Colonic mucosa (tissue), 4 donors: ENCODE results near the gene ZNF79. TPM values are rescaled to one million over a fixed set of nuclear protein-coding genes. Genes with fewer than 3 reads are reported as not detected.
A peak's percentile ranks its signal among the peaks of the same experiment; 100 is the strongest.

Experiments
- DNase-seq: peaks from one replicate; pipeline ENCODE4 v3.0.0-alpha.2; 2020
- H3K27ac ChIP-seq: fragments of 200-600 bp; one replicate; pipeline ENCODE4 v1.8.0; 2021
- H3K27me3 ChIP-seq: fragments of 200-600 bp; one replicate; pipeline ENCODE4 v1.8.0; 2021
- H3K36me3 ChIP-seq: fragments of 200-600 bp; one replicate; pipeline ENCODE4 v1.8.0; 2021
- H3K4me1 ChIP-seq: fragments of 200-600 bp; one replicate; pipeline ENCODE4 v1.8.0; 2021; ENCODE audit warnings: mild to moderate bottlenecking
- H3K4me3 ChIP-seq: fragments of 200-600 bp; one replicate; pipeline ENCODE4 v1.8.0; 2021
- H3K9ac ChIP-seq, 2 donors: one replicate each; pipeline ENCODE4 v1.7.0; 2013; ENCODE audit warnings: control low read depth in 2 of 2, low read depth in 2 of 2, low read length in 2 of 2
- H3K9me3 ChIP-seq: fragments of 200-600 bp; one replicate; pipeline ENCODE4 v1.8.0; 2021
- CTCF ChIP-seq: fragments of 200-600 bp; IDR thresholded peaks from one replicate; pipeline ENCODE4 v1.8.0; 2022; ENCODE audit warnings: antibody characterized with exemption, mild to moderate bottlenecking
- intact Hi-C: fragments of 100-400 bp; cut with DNase I; formaldehyde crosslinking; loops from one replicate; pipeline ENCODE4 v1.14.1; 2022
- total RNA-seq, 2 donors: library from RNA; stranded (reverse); fragmentation: NEBNext Ultra II Directional in 1 of 2; extraction: Animal tissue kit (Norgen Biotek cat#: 25700) in 1 of 2; gene quantifications; one replicate each; pipeline ENCODE4 v1.2.1, GENCODE V29; 2021
- donor health status: healthy.
- donor health status: DM: no; HTN: no; CAD: no.
- donor health status: DM: no; HTN: no; CAD: no.

The ZNF79 gene
- total RNA-seq, 2 donors from 2014 or later, result 5.8 to 6.4 TPM

DNA sequence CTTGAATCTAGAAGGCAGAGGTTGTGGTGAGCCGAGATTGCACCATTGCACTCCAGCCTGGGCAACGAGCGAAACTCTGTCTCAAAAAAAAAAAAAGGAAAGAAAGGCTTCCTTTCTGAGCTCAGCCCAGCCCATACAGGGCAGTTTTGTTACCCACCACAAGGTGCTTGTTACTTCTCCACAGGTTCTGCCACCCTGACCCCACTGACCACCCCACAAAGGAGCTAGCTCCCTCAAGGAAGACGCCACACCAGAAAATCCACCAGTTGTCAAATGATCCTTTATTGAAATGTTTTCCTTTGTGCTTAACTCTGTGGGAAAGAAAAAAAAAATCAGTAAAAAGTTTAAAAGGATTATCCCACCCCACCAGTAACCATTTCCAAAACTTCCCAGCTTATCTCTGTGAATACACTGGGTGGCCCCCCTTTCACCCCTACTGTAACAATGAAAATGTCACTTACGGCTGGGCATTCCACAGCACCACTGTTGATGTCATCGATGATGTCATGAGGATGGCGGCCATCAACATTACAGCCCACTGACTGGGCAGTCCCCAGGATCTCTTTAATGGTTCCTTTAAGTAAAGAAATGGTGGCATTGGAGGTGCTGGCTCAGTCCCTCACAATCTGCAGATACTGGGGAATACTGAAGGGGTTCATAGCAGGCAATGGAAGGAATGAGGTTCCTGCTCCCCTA lies 23.4 kb downstream of the ZNF79 start:
- Histone ChIP-seq H3K27ac (no peak overlapping the region), H3K27me3 (no peaks in the 10 kb centered on the region), H3K4me3 (no peak overlapping the region), H3K9ac (peak overlapping the region in 1 of 2 donors; percentile 57), H3K36me3 (peaks cover 30% of the 10 kb centered on the region), H3K4me1 (peaks cover 9% of the 10 kb centered on the region), H3K9me3 (no peaks in the 10 kb centered on the region)
- no peak for TF ChIP-seq CTCF
- no peak for DNase-seq
- intact Hi-C loops, result loop anchor here (5.0 kb wide), 1 partner anchor 50 kb away; the partner anchor contains the start of gene SLC2A8

GRCh38 chr9:127448112-127448805 lies 24.1 kb downstream of the ZNF79 start:
- Histone ChIP-seq H3K36me3 (peaks cover 30% of the 10 kb centered on the region), H3K9ac (peak overlapping the region in 1 of 2 donors; percentile 57), H3K27me3 (no peaks in the 10 kb centered on the region), H3K4me3 (no peak overlapping the region), H3K9me3 (no peaks in the 10 kb centered on the region), H3K4me1 (peaks cover 9% of the 10 kb centered on the region), H3K27ac (no peak overlapping the region)
- no peak for DNase-seq
- intact Hi-C loops, result loop anchor here (5.0 kb wide), 1 partner anchor 51 kb away; the partner anchor contains the start of gene SLC2A8
- no peak for TF ChIP-seq CTCF

DNA sequence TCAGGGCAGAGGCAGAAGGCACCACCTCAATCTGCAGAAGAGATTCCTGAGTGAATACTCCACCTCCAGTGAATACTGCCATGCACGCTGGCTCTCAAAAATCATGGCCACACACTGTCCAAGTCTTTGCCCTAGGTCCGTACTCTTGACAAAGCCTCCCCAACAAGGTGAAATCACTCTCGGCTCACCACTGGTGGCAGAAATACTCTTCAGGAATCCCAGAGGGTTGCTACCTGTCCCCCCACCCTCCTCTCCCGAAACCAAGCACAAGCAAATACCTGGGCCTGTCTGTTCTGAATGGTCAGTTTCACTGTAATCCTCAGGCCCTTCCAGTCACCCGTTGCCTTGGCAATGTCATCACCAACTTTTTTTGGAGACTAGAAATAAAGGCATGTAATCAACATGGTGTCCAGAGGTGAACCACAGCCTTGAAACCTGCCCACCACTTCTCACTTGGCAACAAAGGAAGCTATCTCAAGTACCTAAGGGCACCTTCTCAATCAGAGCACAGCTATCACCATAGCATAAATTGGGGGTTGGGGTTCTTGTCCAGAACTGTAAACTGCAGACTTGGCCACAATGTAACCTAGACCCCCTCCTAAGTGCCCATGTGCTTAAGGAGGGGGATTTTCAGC lies 25.3 kb downstream of the ZNF79 start:
- Histone ChIP-seq H3K36me3 (peaks cover 25% of the 10 kb centered on the region), H3K4me1 (peaks cover 9% of the 10 kb centered on the region), H3K9ac (peak overlapping the region; percentile 38 to 95), H3K27ac (peak overlapping the region; percentile 95), H3K9me3 (no peaks in the 10 kb centered on the region), H3K4me3 (peak overlapping the region; percentile 96), H3K27me3 (no peaks in the 10 kb centered on the region)
- no peak for TF ChIP-seq CTCF
- DNase-seq, result no peak
- intact Hi-C loops, result loop anchor here (5.0 kb wide), 1 partner anchor 52 kb away; the partner anchor contains the start of gene SLC2A8

- peak overlapping the region; percentile 95 for H3K27ac ChIP-seq
- peak; percentile 34 for DNase-seq
- intact Hi-C loops, result no loop called here
Observed at GRCh38 chr9:127450243-127450760, 26.1 kb downstream of the ZNF79 start.

More at GRCh38 chr9:127450243-127450760, 26.1 kb downstream of the ZNF79 start:
- Histone ChIP-seq H3K4me3 (peak overlapping the region; percentile 96), H3K36me3 (peaks cover 22% of the 10 kb centered on the region), H3K4me1 (peaks cover 9% of the 10 kb centered on the region), H3K9ac (peak overlapping the region; percentile 78 to 95), H3K9me3 (no peaks in the 10 kb centered on the region), H3K27me3 (no peaks in the 10 kb centered on the region)
- TF ChIP-seq CTCF, result no peak
